DND-41 (cell line): ENCODE data around the gene ZNF558.

Source experiments
- EZH2 ChIP-seq: IDR thresholded peaks from 3 replicates; pipeline ENCODE4 v1.6.1; 2012; ENCODE audit warnings: borderline replicate concordance, low read depth, mild to moderate bottlenecking, moderate library complexity, low read length, inconsistent platforms; ENCODE audit not compliant: severe bottlenecking
- TF ChIP-seq, protein P1 (sequence below): IDR thresholded peaks from 2 replicates; pipeline ENCODE4 v1.5.1; 2012; ENCODE audit warnings: borderline replicate concordance, low read length, moderate library complexity, mild to moderate bottlenecking; ENCODE audit not compliant: poor library complexity, severe bottlenecking; ENCODE audit errors: extremely low read depth

DNA sequence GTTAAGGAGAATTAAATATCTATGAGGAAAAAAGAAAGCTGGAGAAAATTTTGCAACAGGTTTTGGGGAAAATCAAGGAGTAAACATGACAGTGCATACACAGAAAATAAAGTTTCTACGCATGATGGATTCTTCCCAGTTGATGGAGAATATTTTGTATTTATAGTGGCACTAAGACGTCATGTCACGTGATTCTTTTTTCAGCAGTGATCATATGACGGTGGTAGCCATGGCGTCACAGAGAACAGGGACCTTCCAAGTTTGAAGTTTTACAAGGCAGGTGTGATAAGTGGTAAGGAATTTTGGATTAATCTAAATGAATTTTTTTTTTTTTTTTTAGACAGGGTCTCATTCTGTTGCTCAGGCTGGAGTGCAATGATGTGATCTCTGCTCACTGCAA, 8.6 kb upstream of the ZNF558 start:
- TF ChIP-seq, protein P1, sequence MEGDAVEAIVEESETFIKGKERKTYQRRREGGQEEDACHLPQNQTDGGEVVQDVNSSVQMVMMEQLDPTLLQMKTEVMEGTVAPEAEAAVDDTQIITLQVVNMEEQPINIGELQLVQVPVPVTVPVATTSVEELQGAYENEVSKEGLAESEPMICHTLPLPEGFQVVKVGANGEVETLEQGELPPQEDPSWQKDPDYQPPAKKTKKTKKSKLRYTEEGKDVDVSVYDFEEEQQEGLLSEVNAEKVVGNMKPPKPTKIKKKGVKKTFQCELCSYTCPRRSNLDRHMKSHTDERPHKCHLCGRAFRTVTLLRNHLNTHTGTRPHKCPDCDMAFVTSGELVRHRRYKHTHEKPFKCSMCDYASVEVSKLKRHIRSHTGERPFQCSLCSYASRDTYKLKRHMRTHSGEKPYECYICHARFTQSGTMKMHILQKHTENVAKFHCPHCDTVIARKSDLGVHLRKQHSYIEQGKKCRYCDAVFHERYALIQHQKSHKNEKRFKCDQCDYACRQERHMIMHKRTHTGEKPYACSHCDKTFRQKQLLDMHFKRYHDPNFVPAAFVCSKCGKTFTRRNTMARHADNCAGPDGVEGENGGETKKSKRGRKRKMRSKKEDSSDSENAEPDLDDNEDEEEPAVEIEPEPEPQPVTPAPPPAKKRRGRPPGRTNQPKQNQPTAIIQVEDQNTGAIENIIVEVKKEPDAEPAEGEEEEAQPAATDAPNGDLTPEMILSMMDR, result no peak
- TF ChIP-seq EZH2, result no peak
